Aorta (tissue), 5 donors: ENCODE measurements around the gene VWA2. TPM values are rescaled to one million over a fixed set of nuclear protein-coding genes. Genes with fewer than 3 reads are reported as not detected.

ENCODE experiments used
- ATAC-seq: fragments of 200-7000 bp; cut with Tn5 transposase; one replicate; pipeline ENCODE4 v1.9.1; 2022; ENCODE audit warnings: moderate library complexity; ENCODE audit not compliant: low FRiP score
- DNase-seq, 2 donors: peaks; one replicate each; pipeline ENCODE4 v3.0.0-alpha.2; 2020
- H3K27ac ChIP-seq, 2 donors: one replicate each; pipeline ENCODE4 v1.5.1; 2013; ENCODE audit warnings: low read length in 2 of 2, mild to moderate bottlenecking in 2 of 2, moderate library complexity in 2 of 2, control low read depth in 1 of 2, inconsistent platforms in 1 of 2, low read depth in 1 of 2
- H3K27me3 ChIP-seq, 2 donors: one replicate each; pipeline ENCODE4 v1.6.1; 2013; ENCODE audit warnings: control low read depth in 1 of 2, low read length in 1 of 2, mild to moderate bottlenecking in 1 of 2, moderate library complexity in 1 of 2; ENCODE audit not compliant: insufficient read depth in 2 of 2, control insufficient read depth in 1 of 2
- H3K36me3 ChIP-seq, 2 donors: one replicate each; pipeline ENCODE4 v1.6.1; 2013; ENCODE audit warnings: control low read depth in 1 of 2, low read length in 1 of 2, mild to moderate bottlenecking in 1 of 2; ENCODE audit not compliant: insufficient read depth in 2 of 2, control insufficient read depth in 1 of 2
- H3K4me1 ChIP-seq, 2 donors: one replicate each; pipeline ENCODE4 v1.6.1; 2013; ENCODE audit warnings: low read length in 2 of 2, control low read depth in 1 of 2, mild to moderate bottlenecking in 1 of 2, moderate library complexity in 1 of 2; ENCODE audit not compliant: insufficient read depth in 2 of 2, control insufficient read depth in 1 of 2
- H3K4me3 ChIP-seq, 2 donors: one replicate each; pipeline ENCODE4 v1.5.1; 2013; ENCODE audit warnings: low read length in 2 of 2, control low read depth in 1 of 2, mild to moderate bottlenecking in 1 of 2
- H3K9me3 ChIP-seq: one replicate; pipeline ENCODE4 v1.6.1; 2013; ENCODE audit warnings: mild to moderate bottlenecking, low read length; ENCODE audit not compliant: control insufficient read depth
- WGBS, 2 donors: extraction: QIAGEN DNeasy Blood & Tissue Kit; methylation state at CpG; one replicate each; pipeline ENCODE4 v1.1.7; 2013; 5-methylcytosine and 5-hydroxymethylcytosine counted together
- intact Hi-C, 2 donors: fragments of 100-400 bp; cut with DNase I; formaldehyde crosslinking; loops; one replicate each; pipeline versions ENCODE4 v1.14.2 to v1.15.0; 2022
- polyA plus RNA-seq, 2 donors: library from polyadenylated mRNA; stranded (reverse); fragments of 200-250 nt; gene quantifications; one replicate each; pipeline ENCODE4 v1.2.3, GENCODE V29; 2013
- total RNA-seq, 2 donors: library from RNA; stranded (reverse); fragmentation: NEBNext Ultra II Directional; extraction: Animal tissue kit (Norgen Biotek cat#: 25700); gene quantifications; one replicate each; pipeline ENCODE4 v1.2.1, GENCODE V29; 2021
- donor health status: healthy with polysubstance abuse.
- donor health status: Bipolar disorder and iron deficiency.
- donor health status: DM: no; HTN: no; CAD: no.
- donor health status: DM: no; HTN: no; CAD: no.
- donor health status: DM: yes; HTN: yes; CAD: no.

Gene VWA2
- total and polyA plus RNA-seq, 4 donors = 0.13 to 0.45 TPM; not detected in 2

DNA sequence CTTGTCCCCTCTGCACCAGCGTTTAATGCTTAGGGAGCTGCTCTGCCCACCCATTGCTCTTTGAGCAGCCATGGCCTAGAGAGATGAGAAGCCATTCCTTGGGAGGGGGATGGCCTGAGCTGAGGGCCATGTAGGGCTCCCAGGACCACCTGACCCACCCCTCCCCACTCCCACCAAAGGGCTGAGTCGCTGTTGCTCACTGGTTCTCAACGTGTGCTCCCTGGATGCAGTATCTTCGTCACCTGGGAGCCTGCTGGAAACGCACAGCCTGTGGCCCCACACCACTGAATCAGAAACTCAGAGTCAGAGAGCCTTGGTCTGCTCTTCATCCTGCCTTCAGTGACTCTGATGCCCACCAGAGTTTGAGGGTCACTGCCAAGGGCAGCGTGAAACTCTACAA lies 37.0 kb downstream of the VWA2 start:
- no peaks in the 10 kb centered on the region for H3K9me3 ChIP-seq
- no peaks in the 10 kb centered on the region for H3K27me3 ChIP-seq
- WGBS, 2 donors = 91 to 95% methylated on average over 6 of the region's 6 CpGs
- no peak overlapping the region for H3K4me3 ChIP-seq
- H3K27ac ChIP-seq = no peak overlapping the region
- no peaks in the 10 kb centered on the region for H3K4me1 ChIP-seq
- DNase-seq (no peak), ATAC-seq (no peak)
- intact Hi-C loops = no loop called here
- no peaks in the 10 kb centered on the region for H3K36me3 ChIP-seq

DNA sequence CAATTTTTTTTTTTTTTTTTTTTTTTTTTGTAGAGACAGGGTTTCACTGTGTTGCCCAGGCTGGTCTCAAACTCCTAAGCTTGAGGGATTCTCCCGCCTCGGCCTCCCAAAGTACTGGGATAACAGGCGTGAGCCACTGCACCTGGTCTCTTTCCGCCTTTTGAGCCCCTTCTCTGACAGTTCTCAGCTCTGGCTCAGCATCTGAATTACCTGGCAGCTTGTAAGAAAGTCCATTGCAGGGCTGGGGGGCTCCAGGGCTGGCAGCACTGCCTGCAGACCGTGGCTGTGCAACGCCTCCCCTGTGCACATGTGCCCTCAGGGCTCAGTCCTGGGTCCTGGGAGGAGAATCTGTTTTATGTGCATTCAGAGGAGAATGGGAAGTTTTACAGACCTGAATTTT lies 37.6 kb downstream of the VWA2 start:
- H3K27ac ChIP-seq = no peak overlapping the region
- H3K4me3 ChIP-seq = no peak overlapping the region
- no peaks in the 10 kb centered on the region for H3K9me3 ChIP-seq
- no peaks in the 10 kb centered on the region for H3K36me3 ChIP-seq
- ATAC-seq (no peak), DNase-seq (no peak)
- no peaks in the 10 kb centered on the region for H3K27me3 ChIP-seq
- WGBS, 2 donors = 92 to 94% methylated on average over 6 of the region's 6 CpGs
- intact Hi-C loops = no loop called here
- no peaks in the 10 kb centered on the region for H3K4me1 ChIP-seq

- H3K27ac ChIP-seq = no peak overlapping the region
- ATAC-seq (peak; percentile 4), DNase-seq (no peak)
- H3K27me3 ChIP-seq = no peaks in the 10 kb centered on the region
- no peaks in the 10 kb centered on the region for H3K9me3 ChIP-seq
- intact Hi-C loops = no loop called here
- no peak overlapping the region for H3K4me3 ChIP-seq
- H3K36me3 ChIP-seq = no peaks in the 10 kb centered on the region
- H3K4me1 ChIP-seq = no peaks in the 10 kb centered on the region
- WGBS, 2 donors = 85 to 89% methylated on average over 20 to 22 of the region's 22 CpGs
Observed at GRCh38 chr10:114278140-114278883, 39.3 kb downstream of the VWA2 start.

- WGBS, 2 donors = 83 to 92% methylated on average over 4 of the region's 4 CpGs
- H3K4me3 ChIP-seq = no peak overlapping the region
- DNase-seq = no peak
- no peaks in the 10 kb centered on the region for H3K36me3 ChIP-seq
- H3K27me3 ChIP-seq = no peaks in the 10 kb centered on the region
- H3K27ac ChIP-seq = no peak overlapping the region
- ATAC-seq = peak; percentile 6
- H3K9me3 ChIP-seq = no peaks in the 10 kb centered on the region
- no peaks in the 10 kb centered on the region for H3K4me1 ChIP-seq
- intact Hi-C loops = no loop called here
Observed at GRCh38 chr10:114278884-114279191, 39.8 kb downstream of the VWA2 start.

DNA sequence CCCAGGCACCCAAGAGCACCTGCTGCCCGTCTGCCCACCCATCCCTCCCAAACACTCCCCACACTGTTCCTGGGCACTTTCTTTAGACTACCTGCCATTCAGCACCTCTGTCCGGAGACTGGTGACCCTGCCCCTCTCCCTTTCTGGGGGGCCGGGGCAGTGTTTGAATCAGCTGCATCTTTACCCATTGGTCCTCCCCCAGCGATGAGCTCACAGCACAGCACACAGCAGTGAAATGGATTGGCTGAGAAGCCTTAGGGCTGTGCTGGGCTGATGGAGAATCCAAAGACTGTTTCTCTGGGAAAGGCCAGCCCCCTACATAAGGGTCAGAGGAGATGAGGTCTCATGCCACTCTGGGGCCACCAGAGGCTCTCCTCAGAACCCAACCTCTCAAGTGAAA lies 40.2 kb downstream of the VWA2 start:
- H3K27me3 ChIP-seq = no peaks in the 10 kb centered on the region
- H3K9me3 ChIP-seq = no peaks in the 10 kb centered on the region
- ATAC-seq = no peak
- no peak overlapping the region for H3K27ac ChIP-seq
- H3K4me3 ChIP-seq = no peak overlapping the region
- 76 to 90% methylated on average over 4 of the region's 4 CpGs for WGBS, 2 donors
- intact Hi-C loops = no loop called here
- no peaks in the 10 kb centered on the region for H3K4me1 ChIP-seq
- no peak for DNase-seq
- H3K36me3 ChIP-seq = no peaks in the 10 kb centered on the region

DNA sequence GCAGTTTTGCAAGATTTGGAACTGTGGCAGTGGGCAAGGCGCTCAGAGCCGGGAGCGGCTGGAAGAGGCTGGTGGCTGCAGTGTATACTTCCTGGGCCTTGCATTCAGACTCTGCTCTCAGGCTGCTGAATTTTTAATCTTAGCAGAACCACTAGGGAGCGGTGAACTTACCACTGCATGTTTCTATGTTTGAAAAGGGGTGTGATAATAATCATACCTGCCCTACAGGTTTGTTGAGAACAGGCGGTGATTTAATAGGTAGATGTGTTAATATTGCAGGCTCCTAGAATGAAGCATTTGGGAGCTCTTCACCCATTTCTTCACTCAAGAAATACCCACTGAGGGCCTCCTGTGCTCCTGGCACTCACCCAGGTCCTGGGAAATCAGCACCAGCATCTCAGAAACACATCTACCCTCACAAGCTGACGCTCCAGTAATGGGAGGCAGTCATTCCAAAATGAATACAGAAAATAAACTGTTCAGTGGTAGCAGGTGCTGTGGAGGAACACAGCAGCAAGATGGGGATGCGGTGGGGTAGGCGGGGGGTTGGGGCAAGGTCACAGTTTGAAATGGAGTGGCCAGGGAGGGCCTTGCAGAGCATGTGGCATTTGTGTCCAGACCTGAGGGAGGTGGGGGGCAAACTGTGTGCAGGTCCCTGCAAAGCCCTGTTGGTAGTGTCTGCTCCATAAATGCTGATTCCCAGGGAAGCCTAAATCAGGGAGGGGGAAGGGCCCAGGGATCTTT lies 41.0 kb downstream of the VWA2 start:
- intact Hi-C loops = no loop called here
- WGBS, 2 donors = 88 to 90% methylated on average over 8 of the region's 8 CpGs

GRCh38 chr10:114281006-114281405 lies 42.0 kb downstream of the VWA2 start:
- H3K36me3 ChIP-seq = no peaks in the 10 kb centered on the region
- no peak overlapping the region for H3K27ac ChIP-seq
- H3K27me3 ChIP-seq = no peaks in the 10 kb centered on the region
- no peaks in the 10 kb centered on the region for H3K9me3 ChIP-seq
- ATAC-seq (no peak), DNase-seq (no peak)
- no peak overlapping the region for H3K4me3 ChIP-seq
- 69 to 76% methylated on average over 7 of the region's 7 CpGs for WGBS, 2 donors
- intact Hi-C loops = no loop called here
- no peaks in the 10 kb centered on the region for H3K4me1 ChIP-seq

More for the DNA sequence above, 41.0 kb downstream of the VWA2 start:
- ATAC-seq = no peak
- H3K9me3 ChIP-seq = no peaks in the 10 kb centered on the region
- H3K4me1 ChIP-seq = no peaks in the 10 kb centered on the region
- no peaks in the 10 kb centered on the region for H3K36me3 ChIP-seq
- H3K27ac ChIP-seq = no peak overlapping the region
- DNase-seq = no peak
- H3K27me3 ChIP-seq = no peaks in the 10 kb centered on the region
- H3K4me3 ChIP-seq = no peak overlapping the region

GRCh38 chr10:114281461-114281860 lies 42.4 kb downstream of the VWA2 start:
- no peak for ATAC-seq
- 83 to 84% methylated on average over 5 of the region's 5 CpGs for WGBS, 2 donors
- Histone ChIP-seq H3K4me1 (no peaks in the 10 kb centered on the region), H3K27me3 (no peaks in the 10 kb centered on the region), H3K4me3 (no peak overlapping the region), H3K27ac (no peak overlapping the region), H3K36me3 (no peaks in the 10 kb centered on the region), H3K9me3 (no peaks in the 10 kb centered on the region)
- intact Hi-C loops = no loop called here
- no peak for DNase-seq

DNA sequence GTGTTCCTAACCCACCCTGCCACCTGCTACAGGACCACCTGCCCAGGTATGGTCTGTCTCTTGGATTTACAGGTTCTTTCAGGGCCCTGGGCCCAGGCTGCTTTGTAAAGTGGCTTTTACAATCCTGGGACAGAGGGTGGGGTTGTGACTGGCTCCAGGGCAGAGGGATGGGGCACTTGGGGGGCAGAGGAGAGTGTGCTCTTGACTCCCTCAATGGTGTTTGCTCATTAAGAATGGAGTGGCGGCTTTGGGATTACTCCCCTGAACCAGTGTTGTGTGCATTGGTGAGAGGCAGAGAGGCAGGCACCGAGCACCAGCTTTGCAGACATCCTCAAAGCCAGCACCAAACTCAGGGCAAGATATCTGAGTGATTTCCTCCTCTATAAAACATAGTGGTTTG lies 43.5 kb downstream of the VWA2 start:
- H3K4me1 ChIP-seq = no peaks in the 10 kb centered on the region
- no peak overlapping the region for H3K27ac ChIP-seq
- WGBS, 2 donors = 90 to 92% methylated on average over 2 of the region's 2 CpGs
- DNase-seq (no peak), ATAC-seq (no peak)
- H3K27me3 ChIP-seq = no peaks in the 10 kb centered on the region
- H3K9me3 ChIP-seq = no peaks in the 10 kb centered on the region
- H3K36me3 ChIP-seq = no peaks in the 10 kb centered on the region
- no peak overlapping the region for H3K4me3 ChIP-seq
- intact Hi-C loops = no loop called here
